ENCODE results near the gene KIF17. TPM values are rescaled to one million over a fixed set of nuclear protein-coding genes. Genes with fewer than 3 reads are reported as not detected.

KIF17 gene
- polyA plus RNA-seq, 1 donor, result 3.2 TPM

DNA sequence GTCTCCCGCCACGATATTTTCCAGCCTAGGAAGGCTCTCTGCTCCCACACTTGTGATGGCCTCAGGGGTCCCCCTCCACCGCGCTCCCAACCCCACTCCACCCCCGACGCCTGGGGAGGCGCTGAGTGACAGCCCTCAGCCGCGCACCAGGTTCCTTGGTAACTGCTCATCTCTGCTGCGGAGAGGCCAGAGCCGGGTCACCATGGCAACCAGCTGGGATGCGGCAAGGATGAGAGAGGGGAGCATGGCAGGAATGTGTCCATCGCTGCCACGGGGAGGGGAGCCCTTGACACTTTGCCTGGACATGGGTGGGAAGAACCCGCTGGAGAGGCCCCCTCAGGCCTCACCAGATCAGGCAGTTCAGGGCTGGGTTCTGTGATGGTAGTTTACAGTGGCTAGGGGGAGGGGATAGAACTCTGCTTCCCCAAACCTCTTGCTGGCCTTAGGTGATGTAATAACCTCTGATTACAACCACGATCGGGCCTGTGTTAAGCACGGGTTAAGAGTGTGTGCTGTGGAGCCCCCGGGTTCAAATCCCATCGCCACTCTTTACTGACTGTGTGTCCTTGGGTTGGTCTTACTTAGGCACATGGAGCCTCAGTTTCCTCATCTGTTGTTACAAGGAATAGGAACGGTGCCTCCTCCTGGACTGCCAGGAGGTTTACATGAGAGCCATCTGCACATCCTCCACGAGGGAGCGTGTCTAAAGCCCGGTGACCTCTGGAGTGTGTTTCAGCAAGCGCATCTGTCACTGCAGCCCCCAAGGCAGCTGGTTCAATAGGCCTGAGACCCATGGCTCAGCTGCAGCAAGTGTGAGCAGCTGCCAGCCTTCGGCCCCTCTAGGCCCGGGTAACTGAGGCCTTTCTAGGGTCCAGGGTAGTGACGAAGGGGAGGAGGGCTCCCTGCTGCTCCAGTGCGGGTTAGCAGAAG, 6.3 kb downstream of the KIF17 start:
- no peak for DNase-seq (ENCODE audit: low read depth)

DNA sequence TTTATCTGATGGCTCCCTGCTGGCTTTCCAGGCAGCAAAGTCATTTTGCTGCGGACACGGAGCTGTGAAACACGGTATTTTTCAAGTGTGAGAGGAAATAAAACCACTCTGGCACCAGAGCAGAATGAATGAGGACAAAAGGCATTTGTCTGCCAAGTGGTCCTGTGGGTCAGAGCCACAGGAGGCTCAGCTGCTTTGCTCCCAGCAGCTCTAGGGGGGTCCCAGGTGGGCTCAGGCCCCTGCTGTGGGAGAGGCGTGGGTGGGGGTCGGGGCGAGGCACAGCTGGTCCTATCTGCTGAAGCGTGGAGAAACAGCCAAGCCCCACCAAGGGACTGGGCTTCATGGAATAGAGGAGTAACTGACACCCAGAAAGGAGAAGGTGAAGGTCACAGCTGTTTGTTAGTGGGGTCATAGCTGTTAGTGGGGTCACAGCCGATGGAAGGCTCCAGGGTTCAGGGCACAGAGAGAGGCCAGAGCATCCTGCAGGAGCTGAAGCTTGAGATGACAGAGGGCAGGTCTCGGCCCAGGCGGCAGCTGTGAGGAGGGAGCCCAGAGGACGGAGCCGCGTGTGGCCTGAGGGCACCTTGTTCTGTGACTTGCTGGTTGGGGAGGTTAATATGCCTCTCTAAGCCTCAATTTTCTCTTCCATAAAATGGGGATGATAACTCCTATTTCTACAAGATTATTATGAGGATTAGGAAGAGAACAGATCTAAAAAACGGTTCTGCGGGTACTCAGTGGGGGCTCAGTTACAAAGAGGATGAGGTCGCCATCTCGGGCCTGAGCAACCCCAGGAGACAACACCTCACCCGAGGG, 7.1 kb downstream of the KIF17 start:
- DNase-seq (ENCODE audit: low read depth), result no peak

DNA sequence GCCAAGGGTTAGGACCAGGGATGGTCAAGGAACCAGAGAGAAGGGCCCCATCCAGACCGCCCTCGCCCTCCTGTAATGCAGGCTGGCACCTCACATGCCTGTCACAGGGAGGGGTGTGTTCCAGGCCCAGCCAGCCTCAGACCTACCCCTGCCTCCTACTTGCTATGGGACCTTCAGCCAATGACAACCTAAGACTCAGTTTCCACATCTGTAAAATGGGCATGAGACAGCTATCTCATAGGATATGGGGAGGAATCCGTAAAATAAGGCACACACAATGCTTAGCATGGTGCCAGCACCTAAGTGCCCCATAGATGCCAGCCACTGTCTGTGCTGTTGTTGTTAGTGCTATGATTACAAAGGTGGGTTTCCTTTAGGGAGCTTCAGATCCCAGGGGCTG, 7.9 kb downstream of the KIF17 start:
- DNase-seq (ENCODE audit: low read depth), result no peak

DNA sequence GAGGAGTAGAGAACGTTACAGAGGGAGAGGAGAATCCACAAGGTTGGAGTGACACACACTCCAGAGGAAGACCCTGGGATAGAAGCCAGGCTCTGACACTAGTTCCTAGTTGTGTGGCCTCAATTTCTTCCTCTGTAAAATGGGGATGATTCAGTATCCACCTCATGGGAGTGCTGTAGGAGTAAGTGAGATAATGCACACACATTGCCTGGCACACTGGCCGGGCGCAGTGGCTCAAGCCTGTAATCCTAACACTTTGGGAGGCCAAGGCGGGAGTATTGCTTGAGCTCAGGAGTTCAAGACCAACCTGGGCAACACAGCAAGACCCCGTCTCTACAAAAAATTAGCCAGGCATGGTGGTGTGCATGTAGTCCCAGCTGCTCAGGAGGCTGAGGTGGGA, 8.9 kb downstream of the KIF17 start:
- DNase-seq (ENCODE audit: low read depth), result no peak

DNA sequence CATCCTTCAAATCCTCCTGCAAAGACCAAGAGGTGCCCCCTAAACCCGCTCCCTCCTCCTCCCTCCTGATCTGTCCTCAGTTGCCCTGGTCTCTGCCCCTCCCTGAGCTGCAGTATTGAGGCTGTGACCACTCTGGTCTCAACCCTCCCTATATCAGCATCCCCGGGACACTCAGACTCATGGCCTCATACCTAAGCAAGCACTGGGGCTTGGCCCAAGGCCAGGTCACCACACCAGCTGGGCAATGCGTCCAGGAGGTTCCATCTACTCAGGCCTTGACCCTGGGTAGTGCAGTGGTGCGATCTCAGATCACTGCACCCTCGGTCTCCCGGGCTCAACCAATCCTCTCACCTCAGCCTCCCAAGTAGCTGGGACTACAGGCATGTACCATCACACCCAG, 9.8 kb downstream of the KIF17 start:
- no peak for DNase-seq (ENCODE audit: low read depth)

DNA sequence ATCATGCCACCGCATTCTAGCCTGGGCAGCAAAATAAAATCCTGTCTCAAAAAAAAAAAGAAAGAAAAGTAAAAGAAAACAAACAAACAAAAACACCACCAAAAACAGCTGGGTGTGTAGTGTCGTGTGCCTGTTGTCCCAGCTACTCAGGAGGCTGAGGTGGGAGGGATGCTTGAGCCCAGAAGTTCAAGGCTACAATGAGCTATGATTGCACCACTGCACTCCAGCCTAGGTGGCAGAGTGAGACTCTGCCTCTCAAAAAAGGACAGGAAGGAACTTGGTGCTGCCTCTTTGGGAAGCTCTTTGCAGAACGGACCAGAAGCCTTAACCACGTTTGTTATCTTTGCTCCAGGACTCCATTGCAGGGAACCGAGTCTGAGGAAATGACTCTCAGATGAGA, 11.0 kb downstream of the KIF17 start:
- DNase-seq (ENCODE audit: low read depth), result no peak

DNA sequence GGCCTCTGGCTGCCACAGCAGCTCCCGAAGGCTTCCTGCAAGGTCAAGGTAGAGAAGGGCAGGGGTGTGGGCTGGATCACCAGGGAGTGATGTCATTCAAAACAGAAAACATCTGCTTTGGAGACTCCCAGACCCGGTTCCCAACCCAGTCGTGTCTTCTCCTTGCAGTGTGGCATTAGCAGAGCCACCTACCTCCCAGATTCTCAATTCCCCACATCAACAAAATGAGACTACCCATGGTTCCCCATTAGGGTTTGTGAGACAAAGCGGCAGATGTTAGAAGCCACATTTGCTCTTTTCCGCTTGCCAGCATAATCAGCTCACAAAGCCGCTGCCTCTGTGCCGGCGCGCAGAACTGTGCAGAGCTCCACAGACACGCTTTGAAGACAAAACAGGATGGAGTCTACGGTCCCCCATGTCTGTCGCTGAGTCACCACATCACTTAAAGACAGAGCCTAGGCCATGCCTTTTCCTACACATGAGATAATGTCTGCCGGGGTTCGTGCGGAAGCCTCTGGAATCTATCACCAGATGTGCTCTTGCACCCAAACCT, 12.5 kb downstream of the KIF17 start:
- no peak for DNase-seq (ENCODE audit: low read depth)

DNA sequence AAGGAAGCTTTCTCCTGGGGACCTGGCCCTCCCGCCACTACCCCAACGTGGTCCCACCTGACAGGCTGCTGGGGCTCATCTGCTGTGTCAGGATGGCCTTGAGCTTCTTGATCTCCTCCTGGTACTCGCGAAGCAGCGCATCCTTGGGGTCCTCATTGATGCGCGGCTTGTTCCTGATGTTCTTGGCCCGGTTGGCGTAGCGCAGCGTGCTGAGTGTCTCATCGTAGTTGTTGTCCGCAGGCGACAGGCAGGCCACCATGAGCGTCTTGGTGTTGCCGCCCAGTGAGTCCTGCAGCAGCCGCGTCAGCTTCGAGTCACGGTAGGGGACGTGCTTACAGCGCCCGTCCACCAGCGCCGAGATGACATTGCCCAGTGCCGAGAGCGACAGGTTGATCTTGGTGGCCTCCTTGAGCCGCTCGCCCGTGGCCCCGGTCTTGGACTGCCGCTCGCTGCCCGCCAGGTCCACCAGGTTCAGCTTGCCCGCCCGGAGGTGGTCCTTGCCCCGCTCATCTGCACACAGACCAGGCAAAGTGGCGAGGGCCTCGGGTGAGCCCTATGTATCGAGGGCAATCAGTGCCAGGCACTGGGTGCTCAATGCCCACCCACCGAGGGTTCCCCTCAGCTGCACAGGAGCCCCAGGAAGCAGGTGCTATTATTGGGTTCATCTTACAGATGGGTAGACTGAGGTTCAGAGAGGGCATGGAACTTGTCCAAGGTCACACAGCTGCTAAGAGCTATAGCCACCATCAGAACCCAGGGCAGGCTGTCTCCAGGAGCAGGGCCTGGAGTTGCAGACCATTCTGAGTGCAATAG, 13.2 kb downstream of the KIF17 start:
- no peak for DNase-seq (ENCODE audit: low read depth)

DNA sequence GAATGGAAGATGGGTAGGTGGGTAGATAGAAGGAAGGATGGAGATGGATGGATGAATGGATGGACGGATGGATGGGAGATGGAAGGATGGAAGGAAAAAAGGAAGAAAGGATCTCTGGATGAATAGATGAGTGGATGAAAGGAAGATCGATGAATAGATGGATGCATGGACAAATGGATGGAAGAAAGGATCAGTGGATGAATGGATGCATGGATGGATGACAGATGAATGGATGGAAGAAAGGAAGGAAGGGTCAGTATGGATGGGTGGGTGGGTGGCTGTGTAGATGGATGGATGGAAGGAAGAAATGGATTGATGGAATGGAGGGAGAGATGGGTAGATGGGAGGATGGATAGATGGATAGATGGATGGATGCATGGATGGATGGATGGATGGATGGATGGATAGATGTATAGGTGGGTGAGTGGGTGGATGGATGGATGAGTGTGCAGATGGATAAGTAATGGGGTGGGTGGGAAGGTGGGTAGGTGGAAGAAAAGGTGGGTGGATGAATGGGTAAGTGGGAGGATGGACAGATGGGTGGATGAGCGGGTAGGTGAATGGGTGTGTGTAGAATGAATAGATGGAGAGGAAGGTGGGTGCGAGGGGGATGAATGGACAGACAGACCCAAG, 14.6 kb downstream of the KIF17 start:
- DNase-seq (ENCODE audit: low read depth), result no peak

DNA sequence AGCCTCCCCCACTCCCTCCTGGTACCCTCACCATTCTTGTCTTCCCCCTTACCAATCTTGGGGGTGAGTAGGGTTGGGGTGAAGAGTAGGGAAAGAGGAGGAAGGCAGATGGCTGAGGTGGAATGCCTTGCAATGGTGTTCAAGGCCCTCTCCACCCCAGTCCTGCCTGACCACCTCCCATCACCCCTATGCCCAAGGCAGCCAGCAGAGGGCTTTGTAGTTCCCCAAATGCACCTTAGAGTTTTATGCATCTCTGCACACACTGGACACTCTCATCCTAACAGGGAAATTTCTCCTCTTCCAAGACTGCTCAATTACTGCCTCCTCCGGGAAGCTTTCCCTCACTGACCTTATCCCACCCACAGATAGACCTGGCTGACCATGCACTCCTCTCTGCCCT, 15.4 kb downstream of the KIF17 start:
- DNase-seq (ENCODE audit: low read depth), result no peak

DNA sequence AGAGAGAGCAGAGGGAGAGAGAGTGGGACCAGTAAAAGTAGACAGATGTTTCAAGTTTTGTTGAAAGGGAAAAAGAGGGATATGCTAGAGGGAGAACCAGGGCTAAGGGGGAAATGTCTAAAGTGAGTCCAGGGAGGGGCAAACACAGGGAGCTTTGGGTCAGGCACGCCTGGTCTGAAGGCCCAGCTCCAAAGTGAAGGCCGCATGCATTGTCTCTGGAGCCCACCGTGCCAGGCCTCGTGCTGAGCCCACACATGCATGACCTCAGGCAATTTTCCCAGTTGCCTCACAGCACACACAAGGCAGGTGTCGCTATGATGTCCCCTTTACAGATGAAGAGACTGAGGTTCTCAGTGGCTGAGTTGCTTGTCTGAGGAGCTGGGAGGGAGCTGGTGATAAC, 16.0 kb downstream of the KIF17 start:
- DNase-seq (ENCODE audit: low read depth), result no peak

DNA sequence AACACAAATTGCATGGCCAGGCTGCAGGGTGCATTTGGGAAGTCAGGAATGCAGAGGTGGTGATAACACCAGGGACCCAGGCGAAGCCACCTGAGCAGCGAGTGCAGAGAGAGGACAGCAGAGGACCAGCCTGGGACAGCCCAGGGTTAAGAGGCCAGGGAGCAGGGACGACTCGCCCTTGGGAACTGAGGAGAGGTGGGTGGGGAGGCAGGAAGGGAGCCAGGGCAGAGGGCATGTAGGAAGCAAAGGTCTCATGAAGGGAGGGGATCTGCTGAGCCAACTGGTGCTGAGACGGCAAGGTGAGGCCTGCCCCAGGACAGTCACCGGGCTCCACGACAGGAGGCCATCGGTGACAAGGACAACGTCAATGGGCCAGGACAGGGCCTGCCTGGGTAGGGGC, 16.4 kb downstream of the KIF17 start:
- no peak for DNase-seq (ENCODE audit: low read depth)

DNA sequence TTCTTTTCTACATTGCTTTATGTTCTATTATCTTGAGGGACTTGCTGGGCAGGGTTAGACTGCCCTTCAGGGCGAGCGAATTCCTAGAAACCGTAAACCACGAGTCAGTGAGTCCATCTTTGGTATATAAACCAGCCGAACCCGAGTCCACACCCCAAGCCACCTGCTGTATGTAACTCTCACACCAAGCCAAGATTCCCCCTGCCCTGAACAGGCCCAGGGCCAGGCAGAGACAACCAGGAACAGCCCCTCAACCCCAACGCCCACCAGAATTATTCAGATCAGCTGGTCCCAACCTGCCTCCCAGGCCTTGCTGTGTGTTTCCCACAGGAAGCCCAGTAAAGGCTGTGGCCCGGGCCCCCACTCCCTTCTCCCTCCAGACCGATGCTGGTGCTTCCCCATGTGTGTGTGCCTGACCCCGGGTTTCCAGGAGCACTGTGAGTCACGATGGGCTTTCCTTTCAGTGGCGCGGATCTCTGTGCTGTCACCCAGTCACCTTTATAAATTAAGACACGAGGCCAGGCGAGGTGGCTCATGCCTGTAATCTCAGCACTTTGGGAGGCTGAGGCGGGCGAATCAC, 17.1 kb downstream of the KIF17 start:
- no peak for DNase-seq (ENCODE audit: low read depth)

DNA sequence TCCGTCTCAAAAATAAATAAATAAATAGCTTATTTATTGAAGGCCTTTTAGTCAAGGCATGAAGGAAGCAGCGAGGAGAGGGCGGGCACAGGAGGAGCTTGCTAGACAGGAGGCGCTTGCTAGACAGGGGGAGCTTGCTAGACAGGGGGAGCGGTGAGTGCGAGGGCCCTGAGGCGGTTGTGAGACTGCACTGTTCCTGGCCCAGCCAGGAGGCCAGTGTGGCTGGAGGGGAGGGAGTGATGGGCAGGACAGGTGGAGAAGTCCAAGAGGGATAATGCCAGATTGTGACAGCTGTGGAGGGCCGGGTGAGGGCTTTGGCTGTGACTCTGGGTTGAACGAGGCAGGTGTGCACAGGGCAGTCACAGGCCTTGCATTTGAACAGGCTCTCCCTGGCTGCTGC, 18.2 kb downstream of the KIF17 start:
- DNase-seq (ENCODE audit: low read depth), result no peak

DNA sequence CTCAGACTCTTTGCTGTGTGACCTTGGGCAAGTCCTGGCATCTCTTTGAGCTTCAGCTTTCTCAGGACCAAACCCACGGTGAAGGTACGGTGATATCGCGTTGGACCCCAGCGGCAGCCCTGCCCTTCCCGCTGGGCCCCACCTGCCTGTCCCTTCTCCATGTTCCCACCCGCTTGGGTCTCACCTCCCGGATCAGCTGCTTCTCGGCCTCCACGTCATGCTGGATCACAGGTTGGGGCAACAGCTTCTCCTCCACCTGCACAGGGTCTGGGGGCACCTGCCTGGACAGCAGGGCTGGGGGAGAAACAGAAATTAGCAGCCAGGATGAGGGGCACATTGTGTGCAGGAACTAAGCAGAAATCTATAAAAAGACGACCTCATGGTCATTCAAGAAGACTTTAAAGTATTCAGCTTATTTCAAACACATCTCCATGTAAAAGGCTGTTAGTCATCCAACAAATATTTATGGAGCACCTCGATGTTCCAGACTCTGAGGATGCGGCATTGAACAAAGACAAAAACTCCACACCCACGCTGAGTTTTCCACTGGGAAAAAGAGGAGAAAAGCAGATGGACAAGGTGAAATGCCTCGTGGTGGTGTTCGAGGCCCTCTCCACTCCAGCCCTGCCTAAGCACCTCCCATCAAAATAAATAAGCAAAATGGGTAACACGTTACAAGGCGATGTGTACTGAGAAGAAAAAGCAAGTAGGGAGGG, 19.5 kb downstream of the KIF17 start:
- DNase-seq (ENCODE audit: low read depth), result no peak

DNA sequence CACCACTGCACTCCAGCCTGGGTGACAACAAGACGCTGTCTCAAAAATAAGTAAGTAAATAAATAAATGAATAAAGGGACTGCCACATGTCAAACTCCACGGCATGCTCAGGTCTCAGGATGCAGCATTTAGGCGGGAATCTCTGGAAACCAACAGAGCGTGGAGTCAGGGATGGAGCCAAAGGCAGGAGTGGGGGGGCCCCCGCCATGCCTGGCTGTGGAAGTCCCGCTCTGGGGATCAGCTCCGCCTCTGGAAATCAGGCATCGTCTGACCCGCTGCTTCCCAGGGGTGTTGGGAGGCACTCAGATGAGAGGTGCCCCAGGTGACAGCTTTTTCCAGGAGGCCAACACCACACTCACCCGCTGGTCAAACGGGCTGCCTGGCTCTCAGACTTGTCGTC, 20.2 kb downstream of the KIF17 start:
- DNase-seq (ENCODE audit: low read depth), result no peak

DNA sequence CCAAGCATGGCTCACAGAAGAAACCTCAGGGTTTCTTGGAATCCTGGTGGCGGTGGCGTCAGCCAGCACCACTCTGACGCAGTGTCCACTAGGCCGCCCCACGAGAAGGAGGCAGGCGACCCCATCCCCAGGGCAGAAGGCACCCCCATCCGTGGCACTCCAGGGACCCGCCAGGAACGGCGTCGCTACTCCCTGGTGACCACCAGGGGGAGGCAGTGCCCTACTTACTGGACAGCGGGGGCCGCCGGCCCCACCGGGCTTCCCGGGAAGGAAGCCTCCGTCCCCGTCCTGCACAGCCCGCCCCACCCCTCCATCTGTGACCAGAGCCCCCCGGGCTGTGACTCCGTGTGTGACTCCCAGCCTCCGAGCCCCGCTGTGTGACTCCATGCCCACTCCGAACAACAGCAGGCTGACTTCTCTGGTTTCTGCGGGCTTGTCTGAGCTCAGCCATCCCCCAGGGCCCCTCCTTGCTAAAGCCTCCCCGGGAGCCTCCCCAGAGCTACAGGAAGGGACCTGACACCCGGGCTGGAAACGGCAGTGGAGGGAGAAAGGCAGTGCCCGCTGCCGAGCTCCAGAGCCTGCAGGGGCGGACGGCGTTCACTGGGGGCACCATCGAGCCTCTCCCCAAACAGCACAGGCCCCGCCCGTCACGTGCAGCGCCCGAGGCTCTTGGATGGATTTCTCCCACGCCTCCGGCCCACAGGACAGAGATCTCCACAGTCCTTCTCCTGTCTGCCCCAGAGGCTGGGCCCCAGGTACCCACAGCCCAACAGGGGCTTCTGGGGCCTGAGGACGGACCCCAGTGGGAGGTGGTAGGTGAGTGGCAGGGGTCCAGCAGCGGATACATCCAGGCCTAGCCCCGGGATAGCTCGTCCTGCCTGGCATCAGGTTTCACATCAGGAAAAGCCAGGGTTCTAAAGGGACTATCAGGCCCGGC, 21.1 kb downstream of the KIF17 start:
- peak; percentile 43 for DNase-seq (ENCODE audit: low read depth)

DNA sequence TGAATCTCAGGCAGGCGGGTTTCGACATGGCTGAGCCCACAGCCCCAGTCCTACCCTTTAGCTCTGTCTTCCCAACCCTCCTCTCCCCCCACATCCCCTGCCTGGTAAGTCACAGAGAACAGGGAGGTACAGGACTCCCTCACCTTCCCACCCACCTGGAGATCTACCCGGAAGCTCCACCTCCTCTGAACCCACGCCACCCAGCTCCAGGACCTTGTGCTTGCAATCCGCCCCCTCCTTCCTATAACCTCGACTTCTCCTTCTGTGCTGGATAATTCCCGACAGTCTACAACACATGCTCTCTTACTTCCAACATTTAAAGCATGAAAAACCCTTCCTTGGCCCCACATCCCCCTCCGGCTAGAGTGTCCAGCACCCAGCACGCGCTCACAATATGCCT, 22.3 kb downstream of the KIF17 start:
- DNase-seq (ENCODE audit: low read depth), result no peak

DNA sequence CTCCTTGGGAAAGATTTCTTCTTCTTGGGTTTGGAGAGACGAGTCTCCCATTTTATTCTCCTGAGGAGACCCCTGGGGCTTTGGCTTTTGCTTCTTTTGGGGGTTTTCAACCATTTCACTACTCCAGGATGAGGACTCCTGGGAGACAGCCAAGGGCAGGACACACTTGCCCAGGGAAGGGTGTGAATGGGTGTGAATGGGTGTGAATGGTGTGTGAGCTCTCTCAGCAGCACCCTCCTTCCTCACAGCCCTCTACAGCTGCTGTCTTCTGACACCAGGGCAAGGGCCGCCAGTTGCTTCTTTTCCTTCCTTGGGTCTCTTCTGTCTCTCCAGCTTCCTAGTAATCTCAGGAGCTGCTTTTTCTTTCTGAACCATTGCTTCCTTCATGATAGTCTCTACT, 24.2 kb downstream of the KIF17 start:
- no peak for DNase-seq (ENCODE audit: low read depth)
